Measurements from ENCODE around the gene EXOSC6.

DNA sequence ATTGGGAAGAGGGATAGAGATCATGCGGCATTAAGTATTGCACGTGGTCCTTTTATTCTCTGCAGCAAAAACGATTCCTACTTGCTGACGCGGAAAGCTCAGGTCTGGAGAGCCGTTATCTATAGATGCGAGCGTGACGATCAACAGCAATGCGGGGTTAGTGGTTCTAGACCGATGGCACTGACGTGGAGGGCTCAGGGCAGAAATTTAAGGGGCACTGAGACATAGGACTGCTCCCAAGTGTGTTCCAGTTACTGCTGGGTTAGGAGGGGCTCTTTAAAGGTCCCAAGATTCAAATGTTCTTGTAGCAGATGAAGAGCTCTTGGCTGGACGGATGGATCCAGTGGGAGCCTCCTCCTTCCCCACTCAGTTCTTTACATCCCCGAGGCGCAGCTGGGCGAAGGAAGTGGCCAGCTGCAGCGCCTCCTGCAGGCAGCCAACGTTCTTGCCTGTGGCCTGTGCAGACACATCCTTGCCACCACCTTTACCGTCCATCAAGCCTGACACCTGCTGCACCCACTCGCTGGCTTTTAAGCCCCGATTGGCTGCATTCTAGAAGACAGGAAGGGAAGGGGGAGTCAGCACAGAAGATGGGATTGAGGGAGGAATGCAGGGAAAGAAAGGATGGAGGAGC lies 732 bp upstream of the EXOSC6 start:
- TF ChIP-seq, protein P1, sequence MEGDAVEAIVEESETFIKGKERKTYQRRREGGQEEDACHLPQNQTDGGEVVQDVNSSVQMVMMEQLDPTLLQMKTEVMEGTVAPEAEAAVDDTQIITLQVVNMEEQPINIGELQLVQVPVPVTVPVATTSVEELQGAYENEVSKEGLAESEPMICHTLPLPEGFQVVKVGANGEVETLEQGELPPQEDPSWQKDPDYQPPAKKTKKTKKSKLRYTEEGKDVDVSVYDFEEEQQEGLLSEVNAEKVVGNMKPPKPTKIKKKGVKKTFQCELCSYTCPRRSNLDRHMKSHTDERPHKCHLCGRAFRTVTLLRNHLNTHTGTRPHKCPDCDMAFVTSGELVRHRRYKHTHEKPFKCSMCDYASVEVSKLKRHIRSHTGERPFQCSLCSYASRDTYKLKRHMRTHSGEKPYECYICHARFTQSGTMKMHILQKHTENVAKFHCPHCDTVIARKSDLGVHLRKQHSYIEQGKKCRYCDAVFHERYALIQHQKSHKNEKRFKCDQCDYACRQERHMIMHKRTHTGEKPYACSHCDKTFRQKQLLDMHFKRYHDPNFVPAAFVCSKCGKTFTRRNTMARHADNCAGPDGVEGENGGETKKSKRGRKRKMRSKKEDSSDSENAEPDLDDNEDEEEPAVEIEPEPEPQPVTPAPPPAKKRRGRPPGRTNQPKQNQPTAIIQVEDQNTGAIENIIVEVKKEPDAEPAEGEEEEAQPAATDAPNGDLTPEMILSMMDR (IDR thresholded peaks at IDR 0.05) = no peak
- TF ChIP-seq POLR2A (IDR thresholded peaks at IDR 0.05) = no peak
